HG03378 (cell line): ENCODE data around the gene NME9.

Experiments
- ATAC-seq: cut with Tn5 transposase; IDR thresholded peaks from one replicate; pipeline ENCODE4 v1.9.1; 2021; ENCODE audit warnings: mild to moderate bottlenecking, moderate library complexity; ENCODE audit not compliant: unreplicated experiment

The NME9 gene

GRCh38 chr3:138336454-138336999, 6.9 kb upstream of the NME9 start:
- no peak for ATAC-seq

GRCh38 chr3:138334608-138335007, 5.0 kb upstream of the NME9 start:
- ATAC-seq, result no peak

- ATAC-seq, result no peak
Measured at GRCh38 chr3:138332472-138333073, 2.9 kb upstream of the NME9 start.

- no peak for ATAC-seq
Measured at GRCh38 chr3:138331143-138331894, 1.7 kb upstream of the NME9 start.

GRCh38 chr3:138329984-138330293, 288 bp upstream of the NME9 start:
- ATAC-seq, result no peak

GRCh38 chr3:138328341-138328740, 1.3 kb downstream of the NME9 start:
- no peak for ATAC-seq

GRCh38 chr3:138327831-138328230, 1.8 kb downstream of the NME9 start:
- no peak for ATAC-seq

- ATAC-seq, result no peak
Measured at GRCh38 chr3:138326866-138327595, 2.6 kb downstream of the NME9 start.

GRCh38 chr3:138325990-138326389, 3.7 kb downstream of the NME9 start:
- no peak for ATAC-seq

- ATAC-seq, result no peak
Measured at GRCh38 chr3:138323971-138324370, 5.7 kb downstream of the NME9 start.

GRCh38 chr3:138317687-138318086, 12.0 kb downstream of the NME9 start:
- no peak for ATAC-seq

- no peak for ATAC-seq
Measured at GRCh38 chr3:138314751-138315150, 14.9 kb downstream of the NME9 start.

- ATAC-seq, result no peak
Measured at GRCh38 chr3:138310494-138310893, 19.2 kb downstream of the NME9 start.

GRCh38 chr3:138308783-138309182, 20.9 kb downstream of the NME9 start:
- no peak for ATAC-seq

- no peak for ATAC-seq
Measured at GRCh38 chr3:138307899-138308298, 21.8 kb downstream of the NME9 start.

GRCh38 chr3:138303474-138303873, 26.2 kb downstream of the NME9 start:
- ATAC-seq, result no peak

GRCh38 chr3:138300647-138301046, 29.0 kb downstream of the NME9 start:
- no peak for ATAC-seq

GRCh38 chr3:138297876-138298275, 31.8 kb downstream of the NME9 start:
- no peak for ATAC-seq

- ATAC-seq, result no peak
Measured at GRCh38 chr3:138297059-138297607, 32.5 kb downstream of the NME9 start.

GRCh38 chr3:138296639-138297038, 33.0 kb downstream of the NME9 start:
- ATAC-seq, result no peak

- no peak for ATAC-seq
Measured at GRCh38 chr3:138289701-138290100, 40.0 kb downstream of the NME9 start.

- ATAC-seq, result no peak
Measured at GRCh38 chr3:138289260-138289659, 40.4 kb downstream of the NME9 start.
